Measurements from ENCODE around the gene ACSL1.

The ACSL1 gene

GRCh38 chr4:184765473-184766340, 60.1 kb downstream of the ACSL1 start:
- H3K4me3 ChIP-seq (ENCODE audit: low read length): no peak overlapping the region
- no peaks in the 10 kb centered on the region for H3K36me3 ChIP-seq (ENCODE audit: insufficient read depth, low read length)
- H3K4me1 ChIP-seq (ENCODE audit: insufficient read depth, low read length): no peaks in the 10 kb centered on the region
- no peaks in the 10 kb centered on the region for H3K27me3 ChIP-seq (ENCODE audit: insufficient read depth, low read length)
- H3K9me3 ChIP-seq (ENCODE audit: low read length): no peaks in the 10 kb centered on the region
- H2AFZ ChIP-seq (ENCODE audit: low read depth, low read length): no peak overlapping the region

DNA sequence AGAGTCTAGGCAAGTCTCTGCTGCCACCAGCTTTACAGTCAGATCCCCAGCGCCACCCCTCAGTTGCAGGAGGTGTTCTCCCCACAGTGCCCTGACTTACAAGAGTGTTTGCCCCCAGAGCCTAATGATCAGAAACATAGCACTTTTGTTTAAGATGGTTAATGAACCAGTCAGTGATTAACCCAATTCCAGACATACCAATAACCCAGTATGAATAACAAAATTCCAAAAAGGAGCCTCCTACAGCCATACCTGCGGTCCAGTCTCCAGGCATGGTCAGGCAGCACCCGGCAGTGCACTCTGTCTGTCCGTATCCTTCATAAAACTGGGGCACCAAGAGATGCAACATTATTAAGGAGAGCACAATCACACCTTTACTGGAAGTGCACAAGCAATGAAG, 61.2 kb downstream of the ACSL1 start:
- H3K4me3 ChIP-seq (ENCODE audit: low read length): no peak overlapping the region
- H3K9me3 ChIP-seq (ENCODE audit: low read length): no peaks in the 10 kb centered on the region
- H3K4me1 ChIP-seq (ENCODE audit: insufficient read depth, low read length): no peaks in the 10 kb centered on the region
- H3K27me3 ChIP-seq (ENCODE audit: insufficient read depth, low read length): no peaks in the 10 kb centered on the region
- H2AFZ ChIP-seq (ENCODE audit: low read depth, low read length): no peak overlapping the region
- H3K36me3 ChIP-seq (ENCODE audit: insufficient read depth, low read length): no peaks in the 10 kb centered on the region

DNA sequence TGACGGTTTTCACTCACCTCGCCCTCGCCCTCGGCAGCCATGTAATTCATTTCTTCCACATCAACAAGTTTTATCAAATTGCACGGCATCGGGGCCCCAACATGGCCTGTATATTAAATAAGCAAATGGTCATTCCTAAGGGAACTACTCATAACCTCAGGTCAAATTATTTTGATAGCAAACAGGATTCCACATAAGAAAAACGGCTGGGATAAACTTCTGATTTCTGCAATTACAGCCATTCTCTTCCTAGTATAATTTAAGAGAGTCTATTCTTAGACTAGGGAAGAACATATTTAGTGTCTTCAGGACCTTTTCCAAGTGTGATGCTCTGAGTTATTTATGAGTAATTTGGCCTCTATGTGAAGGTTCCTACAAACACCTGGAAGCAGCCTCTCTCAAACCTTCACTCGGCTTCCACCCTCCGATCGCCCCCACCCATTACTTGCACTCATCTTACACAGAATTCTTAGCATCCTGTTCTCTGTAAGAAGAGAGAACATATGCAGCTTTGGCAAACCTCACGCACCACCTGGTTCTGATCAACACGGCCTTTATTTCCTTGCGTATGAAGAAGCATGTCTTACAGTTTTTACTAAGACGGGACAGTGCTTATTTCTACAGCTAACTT, 62.5 kb downstream of the ACSL1 start:
- H3K9me3 ChIP-seq (ENCODE audit: low read length): no peaks in the 10 kb centered on the region
- H3K27me3 ChIP-seq (ENCODE audit: insufficient read depth, low read length): no peaks in the 10 kb centered on the region
- no peak overlapping the region for H2AFZ ChIP-seq (ENCODE audit: low read depth, low read length)
- H3K4me3 ChIP-seq (ENCODE audit: low read length): no peak overlapping the region
- no peaks in the 10 kb centered on the region for H3K4me1 ChIP-seq (ENCODE audit: insufficient read depth, low read length)
- H3K36me3 ChIP-seq (ENCODE audit: insufficient read depth, low read length): no peaks in the 10 kb centered on the region

GRCh38 chr4:184762100-184762499, 63.7 kb downstream of the ACSL1 start:
- Histone ChIP-seq H3K4me1 (ENCODE audit: insufficient read depth, low read length) (no peaks in the 10 kb centered on the region), H3K27me3 (ENCODE audit: insufficient read depth, low read length) (no peaks in the 10 kb centered on the region), H2AFZ (ENCODE audit: low read depth, low read length) (no peak overlapping the region), H3K9me3 (ENCODE audit: low read length) (no peaks in the 10 kb centered on the region), H3K36me3 (ENCODE audit: insufficient read depth, low read length) (no peaks in the 10 kb centered on the region), H3K4me3 (ENCODE audit: low read length) (no peak overlapping the region)

GRCh38 chr4:184760681-184761080, 65.1 kb downstream of the ACSL1 start:
- Histone ChIP-seq H3K4me1 (ENCODE audit: insufficient read depth, low read length) (no peaks in the 10 kb centered on the region), H3K9me3 (ENCODE audit: low read length) (no peaks in the 10 kb centered on the region), H2AFZ (ENCODE audit: low read depth, low read length) (no peak overlapping the region), H3K27me3 (ENCODE audit: insufficient read depth, low read length) (no peaks in the 10 kb centered on the region), H3K4me3 (ENCODE audit: low read length) (no peak overlapping the region), H3K36me3 (ENCODE audit: insufficient read depth, low read length) (no peaks in the 10 kb centered on the region)

DNA sequence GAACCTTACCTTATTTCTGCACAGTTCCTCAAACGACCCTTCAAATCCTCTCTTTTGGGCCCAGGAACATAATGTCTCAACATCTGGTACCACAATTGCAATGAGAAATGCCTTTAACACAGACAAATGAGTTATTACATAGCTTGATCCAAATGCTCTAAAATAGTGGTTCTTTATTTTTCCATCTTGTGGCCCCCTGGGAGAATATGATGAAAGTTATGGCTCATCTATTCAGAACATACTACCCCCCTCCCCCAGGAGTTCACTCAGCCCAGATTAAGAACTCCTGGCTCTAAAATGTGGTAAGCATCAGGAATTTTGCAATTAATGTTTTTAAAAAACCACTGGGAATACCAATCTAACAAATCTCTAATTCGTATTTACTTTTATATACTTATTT, 68.0 kb downstream of the ACSL1 start:
- H2AFZ ChIP-seq (ENCODE audit: low read depth, low read length): no peak overlapping the region
- H3K36me3 ChIP-seq (ENCODE audit: insufficient read depth, low read length): no peaks in the 10 kb centered on the region
- no peaks in the 10 kb centered on the region for H3K27me3 ChIP-seq (ENCODE audit: insufficient read depth, low read length)
- peaks cover 1% of the 10 kb centered on the region for H3K9me3 ChIP-seq (ENCODE audit: low read length)
- no peaks in the 10 kb centered on the region for H3K4me1 ChIP-seq (ENCODE audit: insufficient read depth, low read length)
- H3K4me3 ChIP-seq (ENCODE audit: low read length): no peak overlapping the region

- H3K4me1 ChIP-seq (ENCODE audit: insufficient read depth, low read length): no peaks in the 10 kb centered on the region
- no peak overlapping the region for H2AFZ ChIP-seq (ENCODE audit: low read depth, low read length)
- no peaks in the 10 kb centered on the region for H3K36me3 ChIP-seq (ENCODE audit: insufficient read depth, low read length)
- H3K9me3 ChIP-seq (ENCODE audit: low read length): peaks cover 1% of the 10 kb centered on the region
- no peaks in the 10 kb centered on the region for H3K27me3 ChIP-seq (ENCODE audit: insufficient read depth, low read length)
- no peak overlapping the region for H3K4me3 ChIP-seq (ENCODE audit: low read length)
These were observed 69.4 kb downstream of the ACSL1 start for GRCh38 chr4:184756399-184756798.

- H3K36me3 ChIP-seq (ENCODE audit: insufficient read depth, low read length): no peaks in the 10 kb centered on the region
- peaks cover 1% of the 10 kb centered on the region for H3K9me3 ChIP-seq (ENCODE audit: low read length)
- H3K27me3 ChIP-seq (ENCODE audit: insufficient read depth, low read length): no peaks in the 10 kb centered on the region
- no peaks in the 10 kb centered on the region for H3K4me1 ChIP-seq (ENCODE audit: insufficient read depth, low read length)
- H3K4me3 ChIP-seq (ENCODE audit: low read length): no peak overlapping the region
- no peak overlapping the region for H2AFZ ChIP-seq (ENCODE audit: low read depth, low read length)
These were observed 70.5 kb downstream of the ACSL1 start for GRCh38 chr4:184755278-184755677.

- Histone ChIP-seq H3K9me3 (ENCODE audit: low read length) (peaks cover 1% of the 10 kb centered on the region), H3K36me3 (ENCODE audit: insufficient read depth, low read length) (no peaks in the 10 kb centered on the region), H3K4me3 (ENCODE audit: low read length) (no peak overlapping the region), H2AFZ (ENCODE audit: low read depth, low read length) (no peak overlapping the region), H3K27me3 (ENCODE audit: insufficient read depth, low read length) (no peaks in the 10 kb centered on the region), H3K4me1 (ENCODE audit: insufficient read depth, low read length) (peaks cover 11% of the 10 kb centered on the region)
These were observed 73.1 kb downstream of the ACSL1 start for GRCh38 chr4:184752496-184753275.

DNA sequence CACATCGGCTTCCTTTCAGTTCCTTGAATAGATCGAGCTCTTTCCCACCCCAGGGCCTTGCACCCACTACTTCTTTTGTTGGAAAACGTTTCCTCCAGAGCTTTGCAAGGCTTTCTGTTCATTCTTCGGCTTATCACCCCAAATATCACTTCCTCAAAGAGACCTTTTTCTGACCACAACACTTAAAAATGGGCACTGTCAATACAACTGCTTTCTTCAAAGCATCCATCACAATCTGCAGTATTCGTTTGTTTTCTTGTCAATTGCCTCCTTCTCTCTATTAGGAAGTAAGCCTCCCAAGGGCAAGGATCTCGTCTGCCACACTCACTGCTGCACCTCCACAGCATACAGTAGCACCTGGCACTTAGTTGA, 74.2 kb downstream of the ACSL1 start:
- Histone ChIP-seq H3K9me3 (ENCODE audit: low read length) (peaks cover 1% of the 10 kb centered on the region), H3K27me3 (ENCODE audit: insufficient read depth, low read length) (peaks cover under 1% of the 10 kb centered on the region), H3K4me3 (ENCODE audit: low read length) (no peak overlapping the region), H3K36me3 (ENCODE audit: insufficient read depth, low read length) (no peaks in the 10 kb centered on the region), H2AFZ (ENCODE audit: low read depth, low read length) (no peak overlapping the region), H3K4me1 (ENCODE audit: insufficient read depth, low read length) (peaks cover 15% of the 10 kb centered on the region)

GRCh38 chr4:184750926-184751584, 74.7 kb downstream of the ACSL1 start:
- Histone ChIP-seq H2AFZ (ENCODE audit: low read depth, low read length) (no peak overlapping the region), H3K4me3 (ENCODE audit: low read length) (no peak overlapping the region), H3K36me3 (ENCODE audit: insufficient read depth, low read length) (no peaks in the 10 kb centered on the region), H3K9me3 (ENCODE audit: low read length) (peaks cover 1% of the 10 kb centered on the region), H3K4me1 (ENCODE audit: insufficient read depth, low read length) (peaks cover 20% of the 10 kb centered on the region), H3K27me3 (ENCODE audit: insufficient read depth, low read length) (peaks cover 4% of the 10 kb centered on the region)

- Histone ChIP-seq H3K4me1 (ENCODE audit: insufficient read depth, low read length) (peaks cover 20% of the 10 kb centered on the region), H2AFZ (ENCODE audit: low read depth, low read length) (no peak overlapping the region), H3K4me3 (ENCODE audit: low read length) (no peak overlapping the region), H3K9me3 (ENCODE audit: low read length) (no peaks in the 10 kb centered on the region), H3K36me3 (ENCODE audit: insufficient read depth, low read length) (no peaks in the 10 kb centered on the region), H3K27me3 (ENCODE audit: insufficient read depth, low read length) (peaks cover 11% of the 10 kb centered on the region)
These were observed 77.5 kb downstream of the ACSL1 start for GRCh38 chr4:184748251-184748652.

Data from neuron (in vitro differentiated cells).